Neural crest cell (in vitro differentiated cells): ENCODE data around the gene BTBD2. TPM values are rescaled to one million over a fixed set of nuclear protein-coding genes. Genes with fewer than 3 reads are reported as not detected.

ENCODE experiments used
- DNase-seq: peaks from one replicate; pipeline ENCODE4 v3.0.0; 2021; ENCODE audit warnings: low read depth, mixed read lengths, low spot score
- H3K27ac Mint-ChIP-seq: one replicate; pipeline ENCODE4 v1.8.0; 2021; ENCODE audit warnings: mild to moderate bottlenecking, mixed read lengths; ENCODE audit not compliant: unreplicated experiment
- H3K27me3 Mint-ChIP-seq: 2 replicates; pipeline ENCODE4 v1.8.0; 2021; ENCODE audit warnings: low read depth, mild to moderate bottlenecking, mixed read lengths
- H3K36me3 Mint-ChIP-seq: 2 replicates; pipeline ENCODE4 v1.8.0; 2021; ENCODE audit warnings: low read depth, mild to moderate bottlenecking, mixed read lengths
- H3K4me1 Mint-ChIP-seq: 2 replicates; pipeline ENCODE4 v1.8.0; 2021; ENCODE audit warnings: mixed read lengths
- H3K4me3 Mint-ChIP-seq: one replicate; pipeline ENCODE4 v1.8.0; 2021; ENCODE audit warnings: mild to moderate bottlenecking, mixed read lengths
- H3K9me3 Mint-ChIP-seq: 2 replicates; pipeline ENCODE4 v1.8.0; 2021; ENCODE audit warnings: mixed read lengths
- total RNA-seq: library from RNA; stranded (reverse); gene quantifications from 2 replicates; pipeline ENCODE4 v1.2.1, GENCODE V29; 2021
- TF ChIP-seq, protein P1 (sequence below): fragments of 200-600 bp; sonication (generic); conservative IDR thresholded peaks from 2 replicates; pipeline ENCODE4 v1.5.0; 2021; ENCODE audit warnings: antibody characterized with exemption, mild to moderate bottlenecking

The BTBD2 gene
- total RNA-seq, 1 donor from 2014 or later = 142 TPM

DNA sequence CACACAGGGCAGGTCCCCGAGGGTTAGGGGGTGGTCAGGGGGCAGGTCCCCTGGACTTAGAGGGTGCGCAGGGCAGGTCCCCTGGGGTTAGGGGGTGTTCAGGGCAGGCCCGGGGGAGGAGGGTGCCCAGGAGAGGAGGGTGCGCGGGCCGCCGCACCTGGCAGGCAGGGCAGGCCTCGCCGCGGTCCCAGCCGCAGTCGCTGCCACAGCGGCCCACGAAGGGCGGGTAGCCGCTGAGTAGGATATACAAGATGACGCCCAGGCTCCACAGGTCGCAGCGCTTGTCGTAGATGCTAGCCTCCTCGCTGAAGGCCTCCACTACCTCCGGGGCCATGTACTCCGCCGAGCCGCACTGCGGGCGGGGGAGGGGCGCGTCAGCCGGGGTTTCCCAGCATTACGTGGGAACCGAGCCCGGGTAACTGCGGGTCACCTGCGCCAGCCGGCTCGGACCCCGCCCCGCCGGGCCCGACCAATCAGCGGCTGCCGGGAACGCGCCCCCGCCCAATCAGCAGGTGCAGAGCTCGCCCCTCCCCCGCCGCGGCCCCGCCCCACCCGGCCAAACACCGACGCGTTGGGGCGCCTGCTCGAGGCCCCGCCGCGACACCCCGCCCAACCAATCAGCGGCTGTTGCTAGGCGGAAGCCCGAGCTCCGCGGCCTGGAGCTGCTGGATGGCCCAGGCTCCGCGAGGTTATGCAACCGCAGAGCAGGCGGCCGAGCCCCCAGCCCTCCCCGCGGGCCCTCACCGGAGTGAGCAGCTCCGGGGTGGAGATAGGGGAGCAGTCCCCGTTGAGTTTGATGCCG lies 26.4 kb upstream of the BTBD2 start:
- H3K27ac Mint-ChIP-seq = peak overlapping the region; percentile 43
- H3K4me3 Mint-ChIP-seq = no peak overlapping the region
- H3K9me3 Mint-ChIP-seq = no peaks in the 10 kb centered on the region
- H3K4me1 Mint-ChIP-seq = no peaks in the 10 kb centered on the region
- TF ChIP-seq, protein P1, sequence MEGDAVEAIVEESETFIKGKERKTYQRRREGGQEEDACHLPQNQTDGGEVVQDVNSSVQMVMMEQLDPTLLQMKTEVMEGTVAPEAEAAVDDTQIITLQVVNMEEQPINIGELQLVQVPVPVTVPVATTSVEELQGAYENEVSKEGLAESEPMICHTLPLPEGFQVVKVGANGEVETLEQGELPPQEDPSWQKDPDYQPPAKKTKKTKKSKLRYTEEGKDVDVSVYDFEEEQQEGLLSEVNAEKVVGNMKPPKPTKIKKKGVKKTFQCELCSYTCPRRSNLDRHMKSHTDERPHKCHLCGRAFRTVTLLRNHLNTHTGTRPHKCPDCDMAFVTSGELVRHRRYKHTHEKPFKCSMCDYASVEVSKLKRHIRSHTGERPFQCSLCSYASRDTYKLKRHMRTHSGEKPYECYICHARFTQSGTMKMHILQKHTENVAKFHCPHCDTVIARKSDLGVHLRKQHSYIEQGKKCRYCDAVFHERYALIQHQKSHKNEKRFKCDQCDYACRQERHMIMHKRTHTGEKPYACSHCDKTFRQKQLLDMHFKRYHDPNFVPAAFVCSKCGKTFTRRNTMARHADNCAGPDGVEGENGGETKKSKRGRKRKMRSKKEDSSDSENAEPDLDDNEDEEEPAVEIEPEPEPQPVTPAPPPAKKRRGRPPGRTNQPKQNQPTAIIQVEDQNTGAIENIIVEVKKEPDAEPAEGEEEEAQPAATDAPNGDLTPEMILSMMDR = no peak
- H3K36me3 Mint-ChIP-seq = no peaks in the 10 kb centered on the region
- no peaks in the 10 kb centered on the region for H3K27me3 Mint-ChIP-seq
- DNase-seq = peak; percentile 88

DNA sequence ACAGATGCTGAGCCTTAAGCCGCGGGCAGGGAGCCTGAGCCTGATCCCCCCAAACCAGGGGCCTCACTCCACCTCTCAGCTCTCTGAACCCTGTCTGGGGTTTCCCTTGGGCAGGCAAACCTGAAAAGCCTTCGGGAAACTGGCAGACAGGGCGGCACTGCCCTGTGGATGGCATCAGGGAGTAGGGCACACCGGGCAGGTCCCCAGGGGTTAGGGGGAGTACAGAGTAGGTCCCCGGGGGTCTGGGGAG lies 25.8 kb upstream of the BTBD2 start:
- Mint-ChIP-seq H3K4me1 (no peaks in the 10 kb centered on the region), H3K36me3 (no peaks in the 10 kb centered on the region), H3K27me3 (no peaks in the 10 kb centered on the region), H3K9me3 (no peaks in the 10 kb centered on the region), H3K4me3 (no peak overlapping the region), H3K27ac (no peak overlapping the region)
- no peak for DNase-seq
- TF ChIP-seq, protein P1 = no peak

DNA sequence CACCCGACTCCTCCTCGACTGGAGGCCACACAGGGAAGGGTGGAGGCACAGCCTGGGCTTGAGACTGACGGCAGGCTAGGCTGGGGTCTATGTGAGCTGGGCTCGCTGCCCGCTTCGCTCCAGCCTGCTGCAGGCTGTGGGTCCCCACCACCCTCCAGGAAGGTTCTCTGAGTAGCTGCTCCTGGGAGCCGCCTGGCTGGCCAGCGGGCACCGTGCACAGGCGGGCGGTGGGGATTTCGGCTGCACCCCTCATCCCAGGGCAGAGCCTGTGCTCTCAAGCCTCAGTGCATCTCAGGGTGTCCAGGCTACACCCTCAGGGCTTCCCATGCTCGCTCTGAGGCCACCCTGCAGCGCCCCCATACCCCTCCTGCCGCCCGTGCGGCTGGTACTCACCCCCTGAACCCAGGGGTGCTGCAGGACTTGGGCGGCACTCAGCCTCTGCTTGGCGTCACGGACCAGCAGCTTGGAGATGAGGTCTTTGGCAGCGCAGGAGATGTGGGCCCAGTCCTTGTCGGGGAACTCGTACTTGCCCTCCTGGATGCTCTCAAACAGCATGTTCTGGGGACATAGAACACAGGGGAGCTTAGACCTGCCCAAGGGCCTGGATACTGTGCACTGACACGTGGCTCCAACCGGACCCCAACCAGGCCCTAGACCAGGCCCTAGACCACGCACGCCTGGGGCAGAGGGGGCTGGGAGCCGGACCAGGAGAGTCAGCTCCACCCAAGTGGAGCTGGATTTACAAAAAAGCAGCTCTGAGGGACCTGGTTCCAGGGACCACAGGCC lies 25.3 kb upstream of the BTBD2 start:
- Mint-ChIP-seq H3K4me3 (no peak overlapping the region), H3K4me1 (no peaks in the 10 kb centered on the region), H3K9me3 (no peaks in the 10 kb centered on the region), H3K36me3 (no peaks in the 10 kb centered on the region), H3K27me3 (no peaks in the 10 kb centered on the region), H3K27ac (no peak overlapping the region)
- TF ChIP-seq, protein P1 = no peak
- DNase-seq = no peak

DNA sequence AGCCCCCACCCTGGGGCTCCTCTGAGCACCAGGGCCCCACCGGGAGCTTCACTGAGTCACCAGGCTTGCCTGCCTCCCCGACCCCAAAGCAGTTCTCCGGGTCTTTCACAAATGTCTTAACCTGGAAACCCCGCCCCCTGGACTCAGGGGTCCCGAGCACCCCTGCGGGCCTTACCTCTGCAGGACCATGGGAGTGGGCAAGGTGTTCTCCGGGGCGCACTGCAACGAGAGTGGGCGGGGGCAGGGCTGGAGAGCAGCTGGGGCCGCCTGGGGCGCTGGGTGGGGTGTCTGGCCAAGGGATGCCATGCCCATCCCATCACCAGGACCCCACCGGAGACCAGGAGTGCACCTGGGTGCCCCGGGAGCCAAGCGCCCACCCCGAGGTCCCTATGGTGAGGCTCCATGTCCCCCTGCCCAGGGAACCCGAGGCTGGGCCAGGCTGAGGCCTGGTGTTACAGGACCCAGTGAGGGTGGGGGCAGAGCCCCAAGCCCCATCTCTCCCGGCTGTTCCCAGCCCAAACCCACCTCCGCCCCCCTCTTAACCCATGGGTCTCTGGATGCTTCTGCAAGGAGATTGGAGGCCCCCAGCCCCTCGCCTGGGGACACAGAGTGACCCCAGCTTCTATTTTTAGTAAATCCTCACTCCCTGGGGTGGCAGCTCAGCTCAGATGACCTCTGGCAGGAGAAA lies 24.6 kb upstream of the BTBD2 start:
- TF ChIP-seq, protein P1 = no peak
- Mint-ChIP-seq H3K4me3 (no peak overlapping the region), H3K9me3 (no peaks in the 10 kb centered on the region), H3K27ac (no peak overlapping the region), H3K4me1 (no peaks in the 10 kb centered on the region), H3K36me3 (no peaks in the 10 kb centered on the region), H3K27me3 (no peaks in the 10 kb centered on the region)
- DNase-seq = no peak

DNA sequence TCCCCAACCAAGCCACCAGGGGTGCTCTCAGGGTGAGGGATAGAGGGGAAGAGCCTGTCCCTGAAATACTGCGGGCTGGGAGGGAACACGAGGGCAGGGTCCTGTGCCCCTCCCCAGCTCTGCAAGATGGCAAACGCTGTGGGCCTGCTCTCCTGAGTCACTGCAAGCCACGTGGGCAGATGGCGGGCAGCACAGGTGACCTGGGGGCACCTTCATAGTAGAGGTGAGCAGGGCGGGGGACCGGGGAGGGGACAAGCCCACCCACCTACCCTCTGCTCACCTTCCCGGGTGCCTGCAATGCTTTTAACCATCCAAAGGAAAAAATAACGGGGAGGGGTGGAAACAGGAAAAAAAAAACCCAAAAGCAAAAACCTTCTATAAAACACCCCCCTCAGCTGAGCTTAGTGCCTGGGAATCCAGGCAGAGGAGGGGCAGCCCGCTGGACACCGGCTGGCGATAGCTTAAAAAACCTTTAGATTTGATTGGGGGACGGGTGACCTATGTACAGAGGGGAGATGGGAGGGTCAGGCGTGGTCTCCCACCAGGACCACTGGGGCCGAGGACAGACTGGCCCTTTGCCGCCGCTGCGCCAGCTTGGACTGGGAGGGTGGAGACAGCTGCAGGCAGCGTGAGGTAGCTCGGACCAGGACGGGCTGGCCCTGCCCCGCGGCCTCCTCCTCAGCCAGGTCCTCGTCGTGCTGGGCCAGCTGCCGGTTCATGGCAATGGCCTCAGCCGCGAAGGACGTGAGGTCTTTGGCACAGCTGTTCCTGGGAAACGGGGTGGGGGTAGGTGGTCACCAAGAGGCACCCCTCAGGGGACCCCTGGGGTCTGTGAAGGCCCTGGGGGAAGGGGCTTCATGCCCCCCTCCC lies 23.8 kb upstream of the BTBD2 start:
- no peak overlapping the region for H3K27ac Mint-ChIP-seq
- H3K9me3 Mint-ChIP-seq = no peaks in the 10 kb centered on the region
- H3K4me3 Mint-ChIP-seq = no peak overlapping the region
- DNase-seq = no peak
- TF ChIP-seq, protein P1 = no peak
- no peaks in the 10 kb centered on the region for H3K4me1 Mint-ChIP-seq
- no peaks in the 10 kb centered on the region for H3K36me3 Mint-ChIP-seq
- no peaks in the 10 kb centered on the region for H3K27me3 Mint-ChIP-seq
